C4-2B (cell line): ENCODE results near the gene WSCD1.

Experiments
- H3K27ac ChIP-seq: fragments of 450-650 bp; 2 replicates; pipeline ENCODE4 v1.5.1; 2017
- CTCF ChIP-seq: fragments of 450-650 bp; conservative IDR thresholded peaks from 2 replicates; pipeline ENCODE4 v1.5.1; 2017; ENCODE audit warnings: mild to moderate bottlenecking
- ZFX ChIP-seq: fragments of 450-650 bp; IDR thresholded peaks from 2 replicates; pipeline ENCODE4 v1.6.1; 2017

The WSCD1 gene

GRCh38 chr17:6085812-6086211 is 15.6 kb downstream of the WSCD1 start:
- no peak for TF ChIP-seq CTCF
- no peak for TF ChIP-seq ZFX
- no peak overlapping the region for H3K27ac ChIP-seq

- TF ChIP-seq ZFX, result no peak
- TF ChIP-seq CTCF, result no peak
These were observed 16.6 kb downstream of the WSCD1 start for GRCh38 chr17:6086603-6087400.

GRCh38 chr17:6088141-6088540 is 18.0 kb downstream of the WSCD1 start:
- no peak overlapping the region for H3K27ac ChIP-seq
- TF ChIP-seq CTCF, result no peak

More at GRCh38 chr17:6086603-6087400, 16.6 kb downstream of the WSCD1 start:
- no peak overlapping the region for H3K27ac ChIP-seq

GRCh38 chr17:6090253-6090652 is 20.1 kb downstream of the WSCD1 start:
- H3K27ac ChIP-seq, result no peak overlapping the region
- TF ChIP-seq CTCF (no peak), ZFX (no peak)

GRCh38 chr17:6092182-6092902 is 22.2 kb downstream of the WSCD1 start:
- H3K27ac ChIP-seq, result no peak overlapping the region
- TF ChIP-seq ZFX (no peak), CTCF (no peak)

- TF ChIP-seq ZFX (no peak), CTCF (no peak)
- H3K27ac ChIP-seq, result no peak overlapping the region
These were observed 22.8 kb downstream of the WSCD1 start for GRCh38 chr17:6092903-6093468.

GRCh38 chr17:6094453-6094852 is 24.3 kb downstream of the WSCD1 start:
- TF ChIP-seq CTCF, result no peak
- no peak for TF ChIP-seq ZFX
- H3K27ac ChIP-seq, result no peak overlapping the region
